ENCODE data around the gene PRDM16.
A peak's percentile ranks its signal among the peaks of the same experiment; 100 is the strongest.
"Not testable (repeated sequence)": the region's sequence is repeated elsewhere in the genome, so short reads cannot be mapped to it uniquely, and the experiment has no call there.

Gene PRDM16

GRCh38 chr1:3272321-3273045 lies 203.5 kb downstream of the PRDM16 start:
- no peak for DNase-seq

- DNase-seq = no peak
Measured at GRCh38 chr1:3273447-3273846, 204.4 kb downstream of the PRDM16 start.

- DNase-seq = no peak
Measured at GRCh38 chr1:3274972-3275371, 206.0 kb downstream of the PRDM16 start.

- DNase-seq = peak; percentile 77
Measured at GRCh38 chr1:3275471-3276340, 206.7 kb downstream of the PRDM16 start.

GRCh38 chr1:3276341-3276800 lies 207.4 kb downstream of the PRDM16 start:
- DNase-seq = no peak

- DNase-seq = no peak
Measured at GRCh38 chr1:3277011-3277471, 208.0 kb downstream of the PRDM16 start.

- DNase-seq = no peak
Measured at GRCh38 chr1:3277623-3278022, 208.6 kb downstream of the PRDM16 start.

- no peak for DNase-seq
Measured at GRCh38 chr1:3278416-3279181, 209.6 kb downstream of the PRDM16 start.

- DNase-seq = no peak
Measured at GRCh38 chr1:3279182-3279470, 210.1 kb downstream of the PRDM16 start.

GRCh38 chr1:3281735-3282134 lies 212.7 kb downstream of the PRDM16 start:
- no peak for DNase-seq

- DNase-seq = no peak
Measured at GRCh38 chr1:3282186-3282585, 213.2 kb downstream of the PRDM16 start.

GRCh38 chr1:3282656-3283430 lies 213.8 kb downstream of the PRDM16 start:
- DNase-seq = no peak

GRCh38 chr1:3283849-3284248 lies 214.8 kb downstream of the PRDM16 start:
- peak; percentile 11 for DNase-seq

GRCh38 chr1:3284691-3285090 lies 215.7 kb downstream of the PRDM16 start:
- DNase-seq = no peak

GRCh38 chr1:3285106-3285740 lies 216.2 kb downstream of the PRDM16 start:
- no peak for DNase-seq

- DNase-seq = not testable (repeated sequence)
Measured at GRCh38 chr1:3287095-3287494, 218.1 kb downstream of the PRDM16 start.

GRCh38 chr1:3287656-3288160 lies 218.7 kb downstream of the PRDM16 start:
- DNase-seq = no peak

- no peak for DNase-seq
Measured at GRCh38 chr1:3289502-3289901, 220.5 kb downstream of the PRDM16 start.

- no peak for DNase-seq
Measured at GRCh38 chr1:3290438-3290837, 221.4 kb downstream of the PRDM16 start.

GRCh38 chr1:3290915-3291314 lies 221.9 kb downstream of the PRDM16 start:
- no peak for DNase-seq

GRCh38 chr1:3292051-3292722 lies 223.2 kb downstream of the PRDM16 start:
- no peak for DNase-seq
